Prostate gland (tissue), 2 donors: Measurements from ENCODE around the gene GRIK2. TPM values are rescaled to one million over a fixed set of nuclear protein-coding genes. Genes with fewer than 3 reads are reported as not detected.

Source experiments
- DNase-seq: peaks from one replicate; pipeline ENCODE4 v3.0.0-alpha.2; 2019; ENCODE audit warnings: low spot score
- H3K27ac ChIP-seq, 2 donors: fragments of 200-600 bp; sonication (generic); 2 replicates each; pipeline ENCODE4 v1.5.1; 2017 to 2019
- H3K27me3 ChIP-seq: fragments of 200-600 bp; sonication (generic); replicated peaks from 2 replicates; pipeline ENCODE4 v1.5.1; 2019; ENCODE audit not compliant: insufficient read depth
- H3K36me3 ChIP-seq, 2 donors: fragments of 200-600 bp; sonication (generic); 1 replicate in 1 of 2; 2 replicates in 1 of 2; pipeline versions ENCODE4 v1.5.1 to v1.8.1; 2017 to 2019
- H3K4me1 ChIP-seq: fragments of 200-600 bp; sonication (generic); replicated peaks from 2 replicates; pipeline ENCODE4 v1.5.1; 2019
- H3K4me3 ChIP-seq, 2 donors: fragments of 200-600 bp; sonication (generic); 2 replicates each; pipeline ENCODE4 v1.5.1; 2017 to 2019
- H3K9me3 ChIP-seq: fragments of 200-600 bp; sonication (generic); 2 replicates; pipeline ENCODE4 v1.5.1; 2017
- POLR2A ChIP-seq: fragments of 450-650 bp; IDR thresholded peaks from one replicate; pipeline ENCODE4 v1.6.1; 2016; ENCODE audit warnings: antibody characterized with exemption, mild to moderate bottlenecking
- POLR2AphosphoS5 ChIP-seq: sonication (generic); formaldehyde crosslinking; IDR thresholded peaks from one replicate; pipeline ENCODE4 v1.6.1; 2017; ENCODE audit warnings: antibody characterized with exemption
- WGBS: methylation state at CpG from one replicate; pipeline ENCODE4 v1.1.5; 2018; 5-methylcytosine and 5-hydroxymethylcytosine counted together
- intact Hi-C: fragments of 100-400 bp; cut with DNase I; formaldehyde crosslinking; loops from one replicate; pipeline ENCODE4 v1.14.2; 2022
- total RNA-seq, 2 donors: library from RNA; depleted of rRNA; stranded (reverse); fragments of >200 nt; gene quantifications; one replicate each; pipeline ENCODE4 v1.1.0, GENCODE V29; 2016
- TF ChIP-seq, protein P1 (sequence below), 4 experiments: fragments of 200-600 bp in 2 of 4; fragments of 450-650 bp in 2 of 4; sonication (generic) in 2 of 4; IDR thresholded peaks; 1 replicate in 3 of 4; 2 replicates in 1 of 4; pipeline ENCODE4 v1.5.1; 2016 to 2019; ENCODE audit warnings: antibody characterized with exemption in 4 of 4, mild to moderate bottlenecking in 2 of 4, moderate library complexity in 2 of 4

Gene GRIK2
- total RNA-seq, 2 donors from 2014 or later: 2.6 to 15.7 TPM

DNA sequence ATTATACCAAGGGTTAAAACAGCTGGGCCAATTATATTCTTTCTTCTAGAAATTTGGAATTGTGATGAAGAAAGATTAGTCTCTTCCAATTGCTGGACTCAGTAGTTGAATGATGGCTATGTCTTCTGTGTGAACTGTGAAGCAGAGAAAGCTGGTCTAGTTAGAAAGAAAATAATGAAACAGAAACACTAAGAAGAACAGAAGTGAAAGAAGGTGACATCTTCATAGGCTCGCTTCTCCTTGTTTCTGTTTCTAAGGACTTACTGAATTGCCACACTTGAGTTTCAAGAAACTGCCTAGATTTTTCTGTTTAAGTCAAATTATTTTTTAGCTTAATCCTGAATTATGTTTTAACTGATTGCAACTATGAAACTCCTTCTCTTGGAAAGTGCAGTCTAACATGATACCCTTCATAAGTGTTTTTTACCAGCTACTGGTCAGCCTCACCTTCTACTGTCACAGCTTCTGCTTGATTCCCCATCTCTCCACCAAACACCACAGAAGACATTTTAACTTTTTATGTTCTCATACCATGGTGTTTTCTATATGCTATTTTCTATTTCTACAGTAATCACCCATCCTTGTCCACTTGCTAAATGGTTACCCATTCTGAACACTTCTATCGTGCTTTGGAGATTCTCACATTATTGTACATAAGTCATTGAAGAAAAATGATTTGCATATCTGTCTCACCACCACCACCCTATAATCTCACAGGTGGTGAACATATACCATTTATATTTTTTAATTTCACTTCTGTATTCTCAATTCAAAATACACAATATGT is 268.8 kb downstream of the GRIK2 start:
- 97% methylated on average over 2 of the region's 2 CpGs for whole genome bisulfite sequencing
- intact Hi-C loops: no loop called here
- TF ChIP-seq, protein P1, sequence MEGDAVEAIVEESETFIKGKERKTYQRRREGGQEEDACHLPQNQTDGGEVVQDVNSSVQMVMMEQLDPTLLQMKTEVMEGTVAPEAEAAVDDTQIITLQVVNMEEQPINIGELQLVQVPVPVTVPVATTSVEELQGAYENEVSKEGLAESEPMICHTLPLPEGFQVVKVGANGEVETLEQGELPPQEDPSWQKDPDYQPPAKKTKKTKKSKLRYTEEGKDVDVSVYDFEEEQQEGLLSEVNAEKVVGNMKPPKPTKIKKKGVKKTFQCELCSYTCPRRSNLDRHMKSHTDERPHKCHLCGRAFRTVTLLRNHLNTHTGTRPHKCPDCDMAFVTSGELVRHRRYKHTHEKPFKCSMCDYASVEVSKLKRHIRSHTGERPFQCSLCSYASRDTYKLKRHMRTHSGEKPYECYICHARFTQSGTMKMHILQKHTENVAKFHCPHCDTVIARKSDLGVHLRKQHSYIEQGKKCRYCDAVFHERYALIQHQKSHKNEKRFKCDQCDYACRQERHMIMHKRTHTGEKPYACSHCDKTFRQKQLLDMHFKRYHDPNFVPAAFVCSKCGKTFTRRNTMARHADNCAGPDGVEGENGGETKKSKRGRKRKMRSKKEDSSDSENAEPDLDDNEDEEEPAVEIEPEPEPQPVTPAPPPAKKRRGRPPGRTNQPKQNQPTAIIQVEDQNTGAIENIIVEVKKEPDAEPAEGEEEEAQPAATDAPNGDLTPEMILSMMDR (IDR thresholded peaks at IDR 0.05): no peak
- TF ChIP-seq POLR2AphosphoS5 (no peak), POLR2A (no peak)
- Histone ChIP-seq H3K27me3 (no peaks in the 10 kb centered on the region), H3K9me3 (no peaks in the 10 kb centered on the region), H3K36me3 (no peaks in the 10 kb centered on the region), H3K27ac (no peak overlapping the region), H3K4me3 (no peak overlapping the region), H3K4me1 (no peaks in the 10 kb centered on the region)
- DNase-seq: no peak

DNA sequence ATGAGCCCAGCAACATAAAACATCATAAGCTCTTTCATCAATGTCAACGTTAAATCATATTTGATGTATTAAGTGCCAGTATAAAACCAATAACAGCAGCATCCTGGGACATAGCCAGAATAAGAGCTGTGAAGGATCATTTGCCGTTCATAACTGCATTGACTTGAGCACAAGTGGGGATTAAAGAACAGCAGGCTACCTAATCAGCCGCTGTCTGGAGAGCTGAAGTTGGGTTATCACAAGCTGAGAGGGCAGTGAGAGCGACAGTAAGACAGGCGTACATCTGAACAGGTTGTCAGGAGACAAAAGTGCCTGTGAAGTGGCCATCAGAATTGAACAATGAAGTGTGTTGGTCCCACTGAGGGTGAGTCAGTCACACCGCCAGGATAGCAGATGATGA is 269.6 kb downstream of the GRIK2 start:
- no peak overlapping the region for H3K4me3 ChIP-seq
- no peaks in the 10 kb centered on the region for H3K4me1 ChIP-seq
- DNase-seq: no peak
- no peaks in the 10 kb centered on the region for H3K36me3 ChIP-seq
- H3K9me3 ChIP-seq: no peaks in the 10 kb centered on the region
- no peak overlapping the region for H3K27ac ChIP-seq
- 60% methylated on average over 6 of the region's 6 CpGs for WGBS
- intact Hi-C loops: no loop called here
- H3K27me3 ChIP-seq: no peaks in the 10 kb centered on the region
- TF ChIP-seq POLR2AphosphoS5 (no peak), POLR2A (no peak)
- TF ChIP-seq, protein P1 (IDR thresholded peaks at IDR 0.05): no peak

DNA sequence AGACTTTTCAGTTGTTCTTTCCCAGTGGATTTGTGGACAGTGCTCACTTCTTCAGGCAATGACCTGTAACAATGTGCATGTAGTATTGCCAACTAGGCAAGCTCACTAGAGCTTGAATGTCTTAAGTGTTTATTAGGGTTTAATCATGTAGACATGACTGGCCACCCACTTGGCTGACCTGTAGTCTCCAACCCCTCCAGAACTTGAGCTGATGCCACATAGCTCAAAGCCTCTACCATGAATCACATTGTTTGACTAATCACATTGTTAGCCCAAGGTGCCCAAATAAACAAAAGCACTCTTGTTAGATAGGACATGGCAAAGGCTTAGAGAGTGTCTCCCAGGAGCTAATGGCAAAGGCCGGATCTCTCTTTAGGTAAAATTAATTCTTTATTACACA is 272.7 kb downstream of the GRIK2 start:
- H3K9me3 ChIP-seq: no peaks in the 10 kb centered on the region
- H3K27me3 ChIP-seq: no peaks in the 10 kb centered on the region
- no peak overlapping the region for H3K27ac ChIP-seq
- H3K4me1 ChIP-seq: no peaks in the 10 kb centered on the region
- 28% methylated on average over 1 of the region's 1 CpG for whole genome bisulfite sequencing
- no peak overlapping the region for H3K4me3 ChIP-seq
- no peak for DNase-seq
- intact Hi-C loops: no loop called here
- TF ChIP-seq POLR2A (no peak), POLR2AphosphoS5 (no peak)
- TF ChIP-seq, protein P1 (IDR thresholded peaks at IDR 0.05): no peak
- H3K36me3 ChIP-seq: no peaks in the 10 kb centered on the region

DNA sequence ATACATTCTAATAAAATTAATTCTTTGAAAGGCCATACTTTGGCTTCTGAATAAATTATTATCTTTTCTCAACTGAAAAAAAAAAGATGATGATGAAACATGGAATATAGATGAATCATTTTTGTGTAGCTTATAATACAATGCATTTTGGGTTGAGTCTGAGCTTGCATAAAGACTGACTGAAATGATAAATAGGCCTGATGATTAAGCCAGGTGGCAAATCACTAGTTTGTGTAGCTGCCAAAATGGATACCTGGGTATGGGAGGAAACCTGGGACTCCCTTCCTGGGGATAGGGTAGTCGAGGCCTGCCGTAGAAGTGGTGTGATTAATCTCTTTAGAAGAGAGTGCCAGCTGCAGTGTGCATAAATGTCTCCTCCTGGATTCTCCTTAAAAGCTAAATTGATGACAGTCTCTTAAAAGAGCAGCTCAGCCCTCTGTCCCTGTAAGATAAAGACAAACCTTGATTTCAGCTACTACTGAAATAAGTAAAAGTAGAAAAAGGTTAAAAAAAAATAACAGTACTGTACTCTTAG is 275.1 kb downstream of the GRIK2 start:
- DNase-seq: no peak
- H3K27me3 ChIP-seq: no peaks in the 10 kb centered on the region
- H3K27ac ChIP-seq: no peak overlapping the region
- TF ChIP-seq POLR2AphosphoS5 (no peak), POLR2A (no peak)
- TF ChIP-seq, protein P1 (IDR thresholded peaks at IDR 0.05): no peak
- no peaks in the 10 kb centered on the region for H3K4me1 ChIP-seq
- no peak overlapping the region for H3K4me3 ChIP-seq
- intact Hi-C loops: no loop called here
- H3K36me3 ChIP-seq: no peaks in the 10 kb centered on the region
- H3K9me3 ChIP-seq: no peaks in the 10 kb centered on the region
- 33% methylated on average over 2 of the region's 2 CpGs for WGBS

DNA sequence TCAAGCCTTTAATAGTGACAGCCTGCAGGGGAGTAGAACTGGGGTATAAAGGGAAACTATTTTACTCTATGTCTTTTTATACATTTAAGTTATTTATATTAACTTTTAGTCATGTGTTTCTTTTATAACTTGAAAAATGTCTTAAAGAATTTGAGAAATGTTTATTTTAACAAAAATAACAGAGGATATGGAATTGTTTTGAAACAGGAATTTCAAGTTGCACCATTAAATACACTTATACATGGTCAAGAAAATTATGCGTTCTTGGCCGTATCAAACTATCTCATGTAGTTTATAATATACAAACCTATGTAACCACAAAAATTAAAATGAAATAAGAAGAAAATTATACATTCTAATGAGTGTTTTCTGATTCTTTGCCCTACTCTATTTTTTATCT is 282.7 kb downstream of the GRIK2 start:
- WGBS: 92% methylated on average over 2 of the region's 2 CpGs
- H3K9me3 ChIP-seq: no peaks in the 10 kb centered on the region
- no peaks in the 10 kb centered on the region for H3K4me1 ChIP-seq
- no peaks in the 10 kb centered on the region for H3K36me3 ChIP-seq
- TF ChIP-seq, protein P1 (IDR thresholded peaks at IDR 0.05): no peak
- TF ChIP-seq POLR2A: no peak
- no peak for TF ChIP-seq POLR2AphosphoS5
- intact Hi-C loops: no loop called here
- no peak overlapping the region for H3K4me3 ChIP-seq
- no peaks in the 10 kb centered on the region for H3K27me3 ChIP-seq
- DNase-seq: no peak
- no peak overlapping the region for H3K27ac ChIP-seq
